GM21360 (cell line): Measurements from ENCODE around the gene UGT2B11.
"Not testable (repeated sequence)": the region's sequence is repeated elsewhere in the genome, so short reads cannot be mapped to it uniquely, and the experiment has no call there.

Experiments used
- ATAC-seq: cut with Tn5 transposase; IDR thresholded peaks from one replicate; pipeline ENCODE4 v1.9.1; 2021; ENCODE audit warnings: mild to moderate bottlenecking, moderate library complexity; ENCODE audit not compliant: unreplicated experiment

Gene UGT2B11

DNA sequence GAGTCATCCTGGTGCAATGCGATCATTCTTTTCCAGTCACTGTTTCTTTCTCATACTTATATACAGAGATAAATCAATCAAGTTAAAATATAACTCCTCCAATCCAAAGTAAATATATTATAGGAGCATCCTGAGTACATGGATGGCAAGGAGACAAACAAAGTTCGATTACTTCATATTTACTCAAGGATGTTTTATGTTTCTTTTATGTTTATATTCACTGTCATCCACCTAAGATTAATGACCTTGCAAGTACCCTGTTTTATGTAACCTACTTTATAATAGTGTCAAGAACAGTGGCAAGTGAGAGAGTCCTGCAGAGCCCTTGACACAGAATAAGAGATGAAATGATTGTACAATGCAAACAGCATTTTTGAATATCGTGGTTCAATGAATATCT lies at the start of gene UGT2B11:
Gene UGT2B11, minus strand, starts transcription at position 33 of the 400 bp plus-strand sequence. Its CDS starts 26 bp downstream, at position 7.
- no peak for ATAC-seq

GRCh38 chr4:69253147-69253772 lies 38.7 kb upstream of the UGT2B11 start:
- ATAC-seq, result not testable (repeated sequence)

- ATAC-seq, result not testable (repeated sequence)
Measured at GRCh38 chr4:69250884-69251283, 36.3 kb upstream of the UGT2B11 start.

DNA sequence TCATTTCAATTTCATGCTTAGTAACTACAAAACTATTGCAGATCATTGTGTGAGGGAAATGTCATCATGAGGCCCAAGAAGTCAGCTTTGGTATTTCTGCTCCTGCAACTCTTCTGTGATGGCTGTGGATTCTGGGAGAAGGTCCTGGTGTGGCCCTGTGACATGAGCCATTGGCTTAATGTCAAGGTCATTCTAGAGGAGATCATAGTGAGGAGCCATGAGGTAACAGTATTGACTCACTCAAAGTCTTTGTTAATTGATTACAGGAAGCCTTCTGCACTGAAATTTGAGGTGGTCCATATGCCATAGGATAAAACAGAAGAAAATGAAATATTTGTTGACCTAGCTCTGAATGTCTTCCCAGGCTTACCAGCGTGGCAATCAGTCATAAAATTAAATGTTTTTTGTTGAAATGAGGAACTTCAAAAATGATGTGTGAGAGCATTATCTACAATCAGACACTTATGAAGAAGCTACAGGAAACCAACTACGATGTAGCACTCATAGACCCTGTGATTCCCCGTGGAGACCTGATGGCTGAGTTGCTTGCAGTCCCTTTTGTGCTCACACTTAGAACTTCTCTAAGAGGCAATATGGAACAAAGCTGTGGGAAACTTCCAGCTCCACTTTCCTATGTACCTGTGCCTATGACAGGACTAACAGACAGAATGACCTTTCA lies 28.2 kb upstream of the UGT2B11 start:
- not testable (repeated sequence) for ATAC-seq

DNA sequence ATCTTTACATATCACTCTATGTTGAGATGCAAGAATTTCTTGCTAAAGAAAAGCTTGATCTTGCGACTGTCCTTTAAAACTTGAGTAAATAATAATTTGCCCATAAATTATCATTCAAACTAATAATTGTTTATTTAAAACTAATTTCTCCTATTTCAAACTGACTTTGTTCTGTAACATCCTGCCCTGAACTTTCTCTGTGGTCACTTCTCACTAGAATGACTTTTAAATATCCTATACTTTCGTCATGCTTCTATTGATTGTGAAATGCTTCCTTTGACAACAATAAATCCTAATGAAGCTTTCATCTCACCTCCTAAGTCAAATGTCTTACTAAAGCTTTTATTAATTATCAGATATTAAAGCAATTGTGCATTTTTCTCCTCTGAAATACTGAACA lies 27.2 kb upstream of the UGT2B11 start:
- ATAC-seq, result not testable (repeated sequence)

GRCh38 chr4:69240787-69241186 lies 26.2 kb upstream of the UGT2B11 start:
- not testable (repeated sequence) for ATAC-seq

- no peak for ATAC-seq
Measured at GRCh38 chr4:69239557-69240168, 25.1 kb upstream of the UGT2B11 start.

GRCh38 chr4:69239092-69239491 lies 24.5 kb upstream of the UGT2B11 start:
- no peak for ATAC-seq

DNA sequence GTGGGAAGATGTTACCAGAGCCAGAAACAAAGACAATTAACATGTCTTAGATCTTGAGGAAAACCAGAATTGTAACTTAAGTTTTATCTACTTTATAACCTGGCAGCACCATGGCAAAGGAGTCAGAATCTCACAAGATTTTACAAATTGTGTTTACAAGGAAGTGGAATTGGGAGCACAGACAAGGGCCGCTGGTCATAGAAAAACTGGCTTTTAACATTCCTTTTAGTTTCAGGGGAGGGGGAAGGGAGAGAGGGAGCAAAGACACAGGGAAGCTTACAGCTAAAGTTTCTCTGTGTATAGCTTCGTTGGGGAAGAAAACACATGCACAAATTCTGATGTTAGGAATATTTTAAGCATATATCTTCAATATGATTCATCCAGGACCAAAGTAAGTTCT lies 10.3 kb upstream of the UGT2B11 start:
- no peak for ATAC-seq

DNA sequence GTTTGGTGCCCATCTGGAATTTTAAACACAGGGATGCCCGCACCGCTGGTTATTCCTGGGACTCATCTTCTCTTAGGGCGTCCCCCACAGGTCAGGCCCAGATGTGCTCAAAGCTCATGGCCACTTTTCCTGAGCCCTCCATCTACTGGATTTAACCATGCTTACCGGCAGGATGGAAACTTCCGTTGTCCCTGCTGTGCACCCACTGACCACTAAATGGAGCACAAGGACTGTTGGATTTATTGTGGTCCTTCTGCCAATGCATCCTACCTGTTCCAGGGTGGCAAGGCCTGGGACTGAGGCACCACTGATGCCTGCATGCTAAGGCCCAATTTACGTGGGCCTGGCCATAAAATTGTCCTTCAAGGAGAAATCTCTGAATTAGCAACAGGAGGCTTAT lies 8.7 kb upstream of the UGT2B11 start:
- ATAC-seq, result not testable (repeated sequence)

GRCh38 chr4:69218491-69218890 lies 3.9 kb upstream of the UGT2B11 start:
- ATAC-seq, result not testable (repeated sequence)

DNA sequence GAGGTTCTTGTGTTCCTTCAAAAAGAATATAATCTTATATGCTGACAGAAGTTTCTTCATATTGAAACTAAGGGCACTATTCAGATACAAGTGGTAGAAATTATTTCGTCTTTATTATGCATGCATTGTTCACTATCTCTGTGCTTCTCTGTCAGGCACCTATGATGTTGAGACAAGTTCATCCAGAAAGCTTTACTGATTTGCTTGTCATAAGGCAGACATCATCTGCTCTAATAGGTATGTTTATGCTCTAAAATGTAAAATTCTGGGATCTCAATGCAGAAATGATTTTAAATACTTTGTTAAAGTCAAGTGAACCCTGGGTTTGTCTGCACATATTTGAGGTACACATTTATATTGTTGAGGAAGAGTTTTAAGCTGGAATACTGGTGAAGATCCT lies 3.6 kb downstream of the UGT2B11 start:
- no peak for ATAC-seq

- not testable (repeated sequence) for ATAC-seq
Measured at GRCh38 chr4:69198506-69198905, 16.0 kb downstream of the UGT2B11 start.

- no peak for ATAC-seq
Measured at GRCh38 chr4:69196209-69196965, 18.2 kb downstream of the UGT2B11 start.

GRCh38 chr4:69194166-69194565 lies 20.4 kb downstream of the UGT2B11 start:
- ATAC-seq, result no peak

DNA sequence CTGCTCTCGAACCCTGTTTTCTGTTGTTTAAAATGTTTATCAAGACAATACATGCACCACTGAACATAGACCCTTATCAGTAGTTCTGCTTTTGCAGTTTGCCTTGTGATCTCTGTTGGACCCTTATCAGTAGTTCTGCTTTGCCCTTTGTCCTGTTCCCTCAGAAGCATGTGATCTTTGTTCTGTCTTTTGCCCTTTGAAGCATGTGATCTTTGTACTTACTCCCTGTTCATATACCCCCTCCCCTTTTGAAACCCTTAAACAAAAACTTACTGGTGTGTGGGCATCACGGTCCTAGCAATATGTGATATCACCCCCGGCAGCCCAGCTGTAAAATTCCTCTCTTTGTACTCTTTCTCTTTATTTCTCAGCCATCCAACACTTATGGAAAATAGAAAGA lies 22.6 kb downstream of the UGT2B11 start:
- ATAC-seq, result not testable (repeated sequence)

DNA sequence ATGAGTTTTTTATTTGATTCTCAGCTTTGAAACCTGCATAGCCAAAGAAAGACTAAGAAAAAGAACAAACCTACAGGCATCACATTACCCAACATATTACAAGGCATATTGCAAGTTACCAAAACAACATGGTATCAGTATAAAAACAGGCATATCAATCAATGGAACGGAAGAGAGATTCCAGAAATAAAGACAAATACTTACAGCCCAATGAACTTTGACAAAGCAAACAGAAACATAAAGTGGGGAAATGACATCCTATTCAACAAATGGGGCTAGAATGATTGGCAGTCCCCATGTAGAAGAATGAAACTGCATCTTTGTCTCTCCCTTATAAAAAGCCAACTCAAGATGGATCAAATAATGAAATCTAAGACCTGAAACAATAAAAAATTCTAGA lies 23.9 kb downstream of the UGT2B11 start:
- not testable (repeated sequence) for ATAC-seq

GRCh38 chr4:69181519-69182169 lies 32.9 kb downstream of the UGT2B11 start:
- not testable (repeated sequence) for ATAC-seq

DNA sequence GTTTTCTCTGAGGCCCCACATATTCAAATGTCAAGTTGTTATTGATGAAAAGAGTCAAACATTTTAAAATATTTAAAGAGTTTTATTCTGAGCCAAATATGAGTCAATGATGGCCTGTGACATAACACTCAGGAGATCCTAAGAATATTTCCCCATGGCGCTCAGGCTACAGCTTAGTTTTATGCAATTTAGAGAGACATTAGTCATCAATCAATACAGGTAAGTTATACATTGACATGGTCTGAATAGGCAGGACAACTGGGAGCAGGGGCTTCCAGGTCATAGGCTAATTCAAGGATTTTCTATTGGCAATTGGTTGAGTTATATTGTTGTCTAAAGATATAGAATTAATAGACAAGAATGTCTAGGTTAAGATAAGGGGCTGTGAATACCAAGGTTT lies 34.7 kb downstream of the UGT2B11 start:
- ATAC-seq, result not testable (repeated sequence)

DNA sequence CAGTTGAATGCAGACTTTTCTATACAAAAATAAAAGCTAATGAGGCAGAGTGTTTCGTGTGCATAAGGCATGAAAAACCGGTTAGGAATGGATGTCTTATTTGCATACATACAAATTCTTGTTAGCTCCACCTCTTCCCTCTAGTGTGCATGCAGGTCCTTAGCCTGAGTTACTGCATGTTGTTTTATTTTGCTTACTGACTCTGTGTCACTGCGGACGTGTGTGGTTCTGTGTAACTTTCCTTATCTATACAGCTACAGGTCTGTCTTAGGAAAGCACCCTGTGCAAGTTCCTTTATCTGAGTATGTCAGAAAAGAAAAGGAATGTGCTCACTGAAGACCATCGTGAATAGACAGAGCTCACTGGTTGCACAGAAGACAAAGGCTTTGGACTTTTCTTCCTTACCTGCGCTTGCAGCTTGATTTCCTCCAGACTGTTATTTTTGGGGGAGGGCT lies 35.8 kb downstream of the UGT2B11 start:
- ATAC-seq, result not testable (repeated sequence)
